Stomach (tissue), 4 donors: ENCODE data around the gene CD8B2.

Source experiments
- EP300 ChIP-seq: sonication (generic); formaldehyde crosslinking; IDR thresholded peaks from one replicate; pipeline ENCODE4 v1.6.1; 2017; ENCODE audit warnings: antibody characterized with exemption
- POLR2A ChIP-seq, 4 donors: fragments of 450-650 bp; IDR thresholded peaks; one replicate each; pipeline ENCODE4 v1.6.1; 2016; ENCODE audit warnings: antibody characterized with exemption in 4 of 4, control low read depth in 2 of 4, mild to moderate bottlenecking in 1 of 4, moderate library complexity in 1 of 4
- POLR2AphosphoS5 ChIP-seq, 3 donors: sonication (generic); formaldehyde crosslinking; IDR thresholded peaks; one replicate each; pipeline ENCODE4 v1.6.1; 2016; ENCODE audit warnings: antibody characterized with exemption in 3 of 3
- TF ChIP-seq, protein P1 (sequence below), 7 experiments: fragments of 450-650 bp in 4 of 7; fragments of 200-600 bp in 3 of 7; sonication (generic) in 3 of 7; IDR thresholded peaks; one replicate each; pipeline ENCODE4 v1.5.1; 2016 to 2019; ENCODE audit warnings: antibody characterized with exemption in 7 of 7, control low read depth in 2 of 7, mild to moderate bottlenecking in 1 of 7

DNA sequence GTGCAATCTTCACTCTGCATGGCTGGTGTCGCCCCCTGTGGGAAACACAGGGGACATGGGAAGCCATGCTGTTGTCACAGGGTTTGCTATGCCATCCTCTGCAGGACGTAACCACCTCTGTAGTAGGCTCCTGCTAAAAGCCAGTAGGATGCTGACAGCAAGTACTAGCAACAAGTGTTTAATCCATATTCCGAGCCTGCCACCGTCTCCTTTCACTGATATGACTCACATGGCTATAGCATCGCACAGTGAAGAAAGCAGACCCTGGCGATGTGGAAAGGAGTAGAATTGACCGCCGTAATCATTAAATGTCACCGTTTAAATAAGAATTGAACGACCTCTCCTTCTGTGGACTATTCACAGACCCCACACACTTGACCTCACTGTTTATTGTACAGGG is 57.8 kb downstream of the CD8B2 start:
- TF ChIP-seq, protein P1, sequence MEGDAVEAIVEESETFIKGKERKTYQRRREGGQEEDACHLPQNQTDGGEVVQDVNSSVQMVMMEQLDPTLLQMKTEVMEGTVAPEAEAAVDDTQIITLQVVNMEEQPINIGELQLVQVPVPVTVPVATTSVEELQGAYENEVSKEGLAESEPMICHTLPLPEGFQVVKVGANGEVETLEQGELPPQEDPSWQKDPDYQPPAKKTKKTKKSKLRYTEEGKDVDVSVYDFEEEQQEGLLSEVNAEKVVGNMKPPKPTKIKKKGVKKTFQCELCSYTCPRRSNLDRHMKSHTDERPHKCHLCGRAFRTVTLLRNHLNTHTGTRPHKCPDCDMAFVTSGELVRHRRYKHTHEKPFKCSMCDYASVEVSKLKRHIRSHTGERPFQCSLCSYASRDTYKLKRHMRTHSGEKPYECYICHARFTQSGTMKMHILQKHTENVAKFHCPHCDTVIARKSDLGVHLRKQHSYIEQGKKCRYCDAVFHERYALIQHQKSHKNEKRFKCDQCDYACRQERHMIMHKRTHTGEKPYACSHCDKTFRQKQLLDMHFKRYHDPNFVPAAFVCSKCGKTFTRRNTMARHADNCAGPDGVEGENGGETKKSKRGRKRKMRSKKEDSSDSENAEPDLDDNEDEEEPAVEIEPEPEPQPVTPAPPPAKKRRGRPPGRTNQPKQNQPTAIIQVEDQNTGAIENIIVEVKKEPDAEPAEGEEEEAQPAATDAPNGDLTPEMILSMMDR (IDR thresholded peaks at IDR 0.05), result no peak
- TF ChIP-seq POLR2AphosphoS5 (IDR thresholded peaks at IDR 0.05) (no peak), EP300 (no peak), POLR2A (IDR thresholded peaks at IDR 0.05) (no peak)
